Stimulated activated CD4-positive, alpha-beta T cell treated with anti-CD3 and anti-CD28 coated beads, Interleukin-15, amount 100 ng/mL, for 48 hours (primary cell): ENCODE results near the gene NAV3.

Source experiments
- DNase-seq, 2 donors: peaks; one replicate each; pipeline ENCODE4 v3.0.0-alpha.2; 2020; ENCODE audit warnings: low read depth in 2 of 2

Gene NAV3

GRCh38 chr12:77841521-77841920 lies 10.8 kb downstream of the NAV3 start:
- DNase-seq = no peak

GRCh38 chr12:77842430-77842829 lies 11.7 kb downstream of the NAV3 start:
- no peak for DNase-seq

GRCh38 chr12:77845831-77846230 lies 15.1 kb downstream of the NAV3 start:
- DNase-seq = no peak

- DNase-seq = no peak
Measured at GRCh38 chr12:77847060-77847541, 16.4 kb downstream of the NAV3 start.

GRCh38 chr12:77847680-77848431 lies 17.2 kb downstream of the NAV3 start:
- DNase-seq = no peak

- DNase-seq = no peak
Measured at GRCh38 chr12:77850129-77850528, 19.4 kb downstream of the NAV3 start.

GRCh38 chr12:77850698-77851097 lies 20.0 kb downstream of the NAV3 start:
- DNase-seq = no peak

GRCh38 chr12:77855548-77855947 lies 24.9 kb downstream of the NAV3 start:
- DNase-seq = no peak

- DNase-seq = no peak
Measured at GRCh38 chr12:77861317-77861716, 30.6 kb downstream of the NAV3 start.

- DNase-seq = no peak
Measured at GRCh38 chr12:77865178-77865577, 34.5 kb downstream of the NAV3 start.

- no peak for DNase-seq
Measured at GRCh38 chr12:77878901-77879300, 48.2 kb downstream of the NAV3 start.

GRCh38 chr12:77882709-77883108 lies 52.0 kb downstream of the NAV3 start:
- DNase-seq = no peak

- DNase-seq = no peak
Measured at GRCh38 chr12:77888611-77889010, 57.9 kb downstream of the NAV3 start.

GRCh38 chr12:77891518-77892147 lies 60.9 kb downstream of the NAV3 start:
- no peak for DNase-seq

GRCh38 chr12:77893918-77894317 lies 63.2 kb downstream of the NAV3 start:
- no peak for DNase-seq

GRCh38 chr12:77894556-77894955 lies 63.9 kb downstream of the NAV3 start:
- no peak for DNase-seq

GRCh38 chr12:77895699-77896098 lies 65.0 kb downstream of the NAV3 start:
- DNase-seq = no peak

- DNase-seq = no peak
Measured at GRCh38 chr12:77907936-77908335, 77.2 kb downstream of the NAV3 start.

GRCh38 chr12:77914081-77914488 lies 83.4 kb downstream of the NAV3 start:
- DNase-seq = no peak

GRCh38 chr12:77915071-77915600 lies 84.4 kb downstream of the NAV3 start:
- no peak for DNase-seq

- no peak for DNase-seq
Measured at GRCh38 chr12:77916276-77916675, 85.6 kb downstream of the NAV3 start.

GRCh38 chr12:77918046-77918445 lies 87.4 kb downstream of the NAV3 start:
- no peak for DNase-seq

GRCh38 chr12:77919450-77919849 lies 88.8 kb downstream of the NAV3 start:
- DNase-seq = no peak
